Astrocyte (in vitro differentiated cells and primary cell): Measurements from ENCODE around the gene GPATCH8.

Source experiments
- CTCF ChIP-seq: IDR thresholded peaks from 2 replicates; pipeline ENCODE4 v1.5.1; 2011; ENCODE audit warnings: low read depth, mild to moderate bottlenecking, inconsistent platforms, low read length, moderate library complexity; ENCODE audit not compliant: insufficient read depth
- EZH2 ChIP-seq: IDR thresholded peaks from 2 replicates; pipeline ENCODE4 v1.6.1; 2012; ENCODE audit warnings: mild to moderate bottlenecking, low read length, inconsistent platforms; ENCODE audit not compliant: insufficient read depth

GRCh38 chr17:44536090-44536953, 33.1 kb upstream of the GPATCH8 start:
- TF ChIP-seq CTCF: no peak
- no peak for TF ChIP-seq EZH2
